Uterus (tissue), 2 donors: ENCODE data around the gene ZNF469.

Experiments used
- POLR2A ChIP-seq, 2 donors: fragments of 450-650 bp; IDR thresholded peaks; one replicate each; pipeline ENCODE4 v1.6.1; 2016; ENCODE audit warnings: antibody characterized with exemption in 2 of 2, mild to moderate bottlenecking in 1 of 2, moderate library complexity in 1 of 2
- TF ChIP-seq, protein P1 (sequence below), 4 experiments: fragments of 200-600 bp in 2 of 4; fragments of 450-650 bp in 2 of 4; sonication (generic) in 2 of 4; IDR thresholded peaks; one replicate each; pipeline ENCODE4 v1.5.1; 2016 to 2019; ENCODE audit warnings: antibody characterized with exemption in 4 of 4, mild to moderate bottlenecking in 2 of 4, moderate library complexity in 1 of 4

DNA sequence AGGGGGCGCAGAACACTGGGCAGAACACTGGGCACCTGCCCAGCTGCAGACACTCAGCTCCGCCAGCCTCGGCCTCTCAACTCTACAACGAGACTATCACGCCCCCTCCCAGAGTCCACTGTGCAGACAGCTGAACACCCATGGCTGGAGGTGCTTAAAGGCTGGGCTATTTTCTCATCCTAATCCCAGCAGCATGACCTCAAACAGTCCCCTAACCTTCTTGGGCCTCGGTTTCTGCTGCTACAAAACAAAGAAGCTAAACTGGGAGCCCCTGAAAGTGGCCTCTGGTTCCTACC, 27.7 kb upstream of the ZNF469 start:
- TF ChIP-seq, protein P1, sequence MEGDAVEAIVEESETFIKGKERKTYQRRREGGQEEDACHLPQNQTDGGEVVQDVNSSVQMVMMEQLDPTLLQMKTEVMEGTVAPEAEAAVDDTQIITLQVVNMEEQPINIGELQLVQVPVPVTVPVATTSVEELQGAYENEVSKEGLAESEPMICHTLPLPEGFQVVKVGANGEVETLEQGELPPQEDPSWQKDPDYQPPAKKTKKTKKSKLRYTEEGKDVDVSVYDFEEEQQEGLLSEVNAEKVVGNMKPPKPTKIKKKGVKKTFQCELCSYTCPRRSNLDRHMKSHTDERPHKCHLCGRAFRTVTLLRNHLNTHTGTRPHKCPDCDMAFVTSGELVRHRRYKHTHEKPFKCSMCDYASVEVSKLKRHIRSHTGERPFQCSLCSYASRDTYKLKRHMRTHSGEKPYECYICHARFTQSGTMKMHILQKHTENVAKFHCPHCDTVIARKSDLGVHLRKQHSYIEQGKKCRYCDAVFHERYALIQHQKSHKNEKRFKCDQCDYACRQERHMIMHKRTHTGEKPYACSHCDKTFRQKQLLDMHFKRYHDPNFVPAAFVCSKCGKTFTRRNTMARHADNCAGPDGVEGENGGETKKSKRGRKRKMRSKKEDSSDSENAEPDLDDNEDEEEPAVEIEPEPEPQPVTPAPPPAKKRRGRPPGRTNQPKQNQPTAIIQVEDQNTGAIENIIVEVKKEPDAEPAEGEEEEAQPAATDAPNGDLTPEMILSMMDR (IDR thresholded peaks at IDR 0.05): no peak
- TF ChIP-seq POLR2A (IDR thresholded peaks at IDR 0.05): no peak
